ENCODE results near the gene CD59.

- TF ChIP-seq POLR2A (IDR thresholded peaks at IDR 0.05; ENCODE audit: low read length), result no peak
- no peak for TF ChIP-seq GATA1 (IDR thresholded peaks at IDR 0.05; ENCODE audit: low read depth, low read length)
These were observed 51.1 kb downstream of the CD59 start for GRCh38 chr11:33685082-33685481.

Data from erythroblast (primary cell).